A673 (cell line): ENCODE data around the gene NSL1. TPM values are rescaled to one million over a fixed set of nuclear protein-coding genes. Genes with fewer than 3 reads are reported as not detected.

Experiments used
- BruUV-seq: library from RNA; stranded (reverse); fragments of 400-500 nt; replicated peaks from 2 replicates; lab custom pipeline; 2021; lab: Mats Ljungman, UMichigan
- CTCF ChIA-PET: fragments of 300-600 bp; sonication (Branson Sonifier 250); formaldehyde crosslinking; loops from one replicate; lab custom pipeline; 2022; ENCODE audit warnings: antibody characterized with exemption; lab: Charles Lee
- POLR2A ChIA-PET: fragments of 300-600 bp; sonication (Branson Sonifier 250); formaldehyde crosslinking; loops from one replicate; lab custom pipeline; 2022; ENCODE audit warnings: antibody characterized with exemption; ENCODE audit not compliant: low non-redundant PET; lab: Charles Lee
- DNase-seq: peaks from one replicate; pipeline ENCODE4 v3.0.0-alpha.2; 2015; ENCODE audit warnings: low spot score
- H3K27ac ChIP-seq: fragments of 200-600 bp; sonication (generic); 2 replicates; pipeline ENCODE4 v1.5.1; 2016; ENCODE audit warnings: mixed run types, low read depth, mild to moderate bottlenecking, mixed read lengths, antibody characterized with exemption, low read length; ENCODE audit not compliant: poor library complexity, severe bottlenecking
- H3K27me3 ChIP-seq: fragments of 200-600 bp; sonication (generic); replicated peaks from 2 replicates; pipeline ENCODE4 v1.6.1; 2017; ENCODE audit warnings: mixed run types, low read depth, mild to moderate bottlenecking, mixed read lengths, antibody characterized with exemption, low read length; ENCODE audit not compliant: insufficient read depth, poor library complexity
- H3K36me3 ChIP-seq: fragments of 200-600 bp; sonication (generic); 2 replicates; pipeline ENCODE4 v1.6.1; 2016; ENCODE audit warnings: mixed run types, mild to moderate bottlenecking, mixed read lengths, antibody characterized with exemption, low read length; ENCODE audit not compliant: insufficient read depth, poor library complexity, severe bottlenecking
- H3K4me1 ChIP-seq: fragments of 200-600 bp; sonication (generic); 2 replicates; pipeline ENCODE4 v1.6.1; 2017; ENCODE audit warnings: mixed run types, mild to moderate bottlenecking, mixed read lengths, antibody characterized with exemption, low read length; ENCODE audit not compliant: insufficient read depth, poor library complexity, severe bottlenecking
- H3K4me3 ChIP-seq: fragments of 200-600 bp; sonication (generic); 2 replicates; pipeline ENCODE4 v1.5.1; 2016; ENCODE audit warnings: low read depth, mixed run types, mild to moderate bottlenecking, mixed read lengths, low read length; ENCODE audit not compliant: poor library complexity, severe bottlenecking
- H3K9me3 ChIP-seq: fragments of 200-600 bp; sonication (generic); 2 replicates; pipeline ENCODE4 v1.6.1; 2016; ENCODE audit warnings: mixed run types, low read depth, mild to moderate bottlenecking, mixed read lengths, antibody characterized with exemption, low read length; ENCODE audit not compliant: poor library complexity, severe bottlenecking
- EZH2 ChIP-seq: fragments of 200-600 bp; sonication (generic); IDR thresholded peaks from 2 replicates; pipeline ENCODE4 v1.6.1; 2017; ENCODE audit warnings: borderline replicate concordance, low read depth, mild to moderate bottlenecking, mixed read lengths, antibody characterized with exemption, low read length; ENCODE audit not compliant: poor library complexity, severe bottlenecking
- intact Hi-C: fragments of 100-400 bp; cut with micrococcal nuclease; formaldehyde crosslinking; loops from one replicate; pipeline ENCODE4 v1.10.0; 2022; ENCODE audit not compliant: unreplicated experiment
- total RNA-seq: library from RNA; stranded (reverse); gene quantifications from 2 replicates; pipeline ENCODE4 v1.2.3, GENCODE V29; 2021
- TF ChIP-seq, protein P1 (sequence below): fragments of 300-800, 200-600 bp; sonication (generic); conservative IDR thresholded peaks from 2 replicates; pipeline ENCODE4 v1.5.1; 2017; ENCODE audit warnings: low read depth, mild to moderate bottlenecking, antibody characterized with exemption, low read length, moderate library complexity, mixed read lengths

NSL1 gene
- total RNA-seq, 1 experiment from 2014 or later = 48.5 TPM

DNA sequence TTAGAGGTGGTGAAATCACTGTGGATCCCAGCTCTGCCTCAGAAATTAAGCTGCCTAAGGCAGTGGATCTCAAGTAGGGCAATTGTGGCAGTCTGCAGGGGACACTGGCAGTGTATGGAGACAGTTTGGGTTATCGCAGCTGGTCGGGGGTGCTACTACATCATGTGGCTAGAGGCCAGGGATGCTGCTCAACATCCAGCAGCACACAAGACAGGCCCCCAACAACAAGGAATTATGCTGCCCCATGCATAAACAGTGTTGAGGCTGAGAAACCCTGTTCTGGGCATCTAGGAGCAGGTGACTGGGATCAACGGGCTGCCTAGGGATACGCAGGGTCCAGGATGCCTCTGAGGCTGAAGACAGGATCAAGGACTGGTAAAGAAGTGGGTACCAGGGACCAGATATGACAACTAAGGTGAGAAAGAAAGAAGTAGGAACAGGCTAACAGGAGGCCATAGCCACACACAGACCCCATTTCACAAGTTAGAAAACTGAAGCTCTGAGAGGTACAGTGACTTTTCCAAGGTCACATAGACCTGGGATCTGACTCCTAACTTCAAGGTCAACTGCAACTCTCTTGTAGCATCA is 100.7 kb downstream of the NSL1 start:
- H3K27me3 ChIP-seq = no peaks in the 10 kb centered on the region
- no peaks in the 10 kb centered on the region for H3K36me3 ChIP-seq
- no peak for TF ChIP-seq EZH2
- TF ChIP-seq, protein P1, sequence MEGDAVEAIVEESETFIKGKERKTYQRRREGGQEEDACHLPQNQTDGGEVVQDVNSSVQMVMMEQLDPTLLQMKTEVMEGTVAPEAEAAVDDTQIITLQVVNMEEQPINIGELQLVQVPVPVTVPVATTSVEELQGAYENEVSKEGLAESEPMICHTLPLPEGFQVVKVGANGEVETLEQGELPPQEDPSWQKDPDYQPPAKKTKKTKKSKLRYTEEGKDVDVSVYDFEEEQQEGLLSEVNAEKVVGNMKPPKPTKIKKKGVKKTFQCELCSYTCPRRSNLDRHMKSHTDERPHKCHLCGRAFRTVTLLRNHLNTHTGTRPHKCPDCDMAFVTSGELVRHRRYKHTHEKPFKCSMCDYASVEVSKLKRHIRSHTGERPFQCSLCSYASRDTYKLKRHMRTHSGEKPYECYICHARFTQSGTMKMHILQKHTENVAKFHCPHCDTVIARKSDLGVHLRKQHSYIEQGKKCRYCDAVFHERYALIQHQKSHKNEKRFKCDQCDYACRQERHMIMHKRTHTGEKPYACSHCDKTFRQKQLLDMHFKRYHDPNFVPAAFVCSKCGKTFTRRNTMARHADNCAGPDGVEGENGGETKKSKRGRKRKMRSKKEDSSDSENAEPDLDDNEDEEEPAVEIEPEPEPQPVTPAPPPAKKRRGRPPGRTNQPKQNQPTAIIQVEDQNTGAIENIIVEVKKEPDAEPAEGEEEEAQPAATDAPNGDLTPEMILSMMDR = no peak
- H3K4me1 ChIP-seq = no peaks in the 10 kb centered on the region
- H3K9me3 ChIP-seq = no peaks in the 10 kb centered on the region
- BruUV-seq = no TSS peak
- no peak overlapping the region for H3K27ac ChIP-seq
- ChIA-PET CTCF (no interaction called here), POLR2A (interaction anchor here (0.5 kb wide), 1 partner anchor 129 kb away, joined by 5 read pairs; no protein-coding TSS in a partner anchor)
- intact Hi-C loops = loop anchor here (5.0 kb wide), 1 partner anchor 824 kb away; no protein-coding TSS in a partner anchor
- DNase-seq = no peak
- no peak overlapping the region for H3K4me3 ChIP-seq

DNA sequence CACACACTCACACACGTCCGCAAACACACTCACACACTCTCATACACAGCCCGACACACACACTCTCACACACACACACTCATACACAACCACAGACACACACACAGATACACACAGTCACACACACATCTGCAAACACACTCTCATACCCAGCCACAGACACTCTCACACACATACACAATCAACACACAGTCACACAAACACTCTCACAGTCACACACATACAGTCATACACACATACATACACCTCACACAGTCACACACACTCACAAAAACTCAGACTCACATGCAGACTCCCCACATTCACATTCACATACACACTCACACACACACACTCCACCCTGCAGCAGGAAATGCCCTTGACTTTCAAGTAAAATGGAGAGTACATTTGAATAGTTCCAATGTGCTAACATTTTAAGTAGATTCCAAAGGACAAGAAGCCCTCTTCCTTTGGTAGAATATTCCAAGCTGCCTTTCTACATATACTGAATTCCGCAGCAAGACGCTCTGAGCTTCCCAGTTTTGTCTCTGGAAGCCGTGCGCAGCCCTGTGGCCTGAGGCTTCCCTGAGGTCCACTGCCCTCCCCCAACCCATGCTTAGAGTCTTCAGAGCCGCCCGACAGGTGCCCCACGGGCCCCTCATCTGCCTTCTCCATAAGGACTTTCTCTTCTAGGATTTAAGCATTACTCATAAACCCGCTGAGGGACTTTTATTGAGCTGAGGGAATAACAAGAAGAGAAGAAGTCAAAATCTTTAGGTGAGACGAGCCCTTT is 101.6 kb downstream of the NSL1 start:
- BruUV-seq = no TSS peak
- intact Hi-C loops = loop anchor here (5.0 kb wide), 1 partner anchor 823 kb away; no protein-coding TSS in a partner anchor
- Histone ChIP-seq H3K27me3 (no peaks in the 10 kb centered on the region), H3K27ac (no peak overlapping the region), H3K4me3 (no peak overlapping the region), H3K4me1 (no peaks in the 10 kb centered on the region), H3K9me3 (no peaks in the 10 kb centered on the region), H3K36me3 (no peaks in the 10 kb centered on the region)
- ChIA-PET CTCF (interaction anchor here (0.5 kb wide), 1 partner anchor 9 kb away, joined by 4 read pairs; no protein-coding TSS in a partner anchor), POLR2A (no interaction called here)
- no peak for DNase-seq
- TF ChIP-seq, protein P1 = no peak
- TF ChIP-seq EZH2 = no peak

DNA sequence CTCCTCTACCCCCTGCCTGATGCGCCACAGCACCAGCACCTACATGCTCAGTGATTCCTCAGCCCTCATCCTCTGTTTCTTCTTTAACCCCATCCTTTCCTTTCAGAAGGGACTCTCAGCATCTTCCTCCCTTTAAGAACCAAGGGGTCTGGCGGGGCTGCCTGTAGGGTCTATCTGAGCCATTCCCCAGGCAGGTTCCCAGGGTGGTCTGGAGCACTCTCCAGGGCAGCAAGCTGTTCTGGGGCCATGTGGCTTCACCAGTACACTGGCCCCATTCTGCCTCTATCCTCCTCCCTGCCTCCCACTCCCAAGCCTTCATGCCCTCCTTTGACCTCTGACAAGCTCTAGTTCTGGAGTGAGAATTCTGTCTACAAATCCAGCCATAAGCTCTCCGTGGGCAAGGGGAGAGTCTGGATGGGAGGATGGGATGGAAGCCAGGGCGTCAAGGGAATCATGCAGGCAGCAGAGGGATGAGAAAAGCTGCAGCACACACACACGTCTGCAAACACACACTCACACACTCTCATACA is 102.3 kb downstream of the NSL1 start:
- CTCF ChIA-PET = no interaction called here
- Histone ChIP-seq H3K27ac (no peak overlapping the region), H3K27me3 (no peaks in the 10 kb centered on the region), H3K4me3 (no peak overlapping the region), H3K4me1 (no peaks in the 10 kb centered on the region), H3K9me3 (no peaks in the 10 kb centered on the region), H3K36me3 (no peaks in the 10 kb centered on the region)
- no peak for TF ChIP-seq EZH2
- TF ChIP-seq, protein P1 = no peak
- POLR2A ChIA-PET = no interaction called here
- no TSS peak for BruUV-seq
- DNase-seq = no peak
- intact Hi-C loops = no loop called here
